Testis (tissue), 2 donors: Measurements from ENCODE around the gene GPATCH4.

Source experiments
- CTCF ChIP-seq, 3 experiments: fragments of 450-650 bp in 2 of 3; fragments of 200-600 bp in 1 of 3; sonication (generic) in 1 of 3; IDR thresholded peaks; one replicate each; pipeline ENCODE4 v1.5.1; 2016 to 2019; ENCODE audit warnings: antibody characterized with exemption in 3 of 3, mild to moderate bottlenecking in 2 of 3, moderate library complexity in 1 of 3
- POLR2A ChIP-seq: fragments of 450-650 bp; IDR thresholded peaks from one replicate; pipeline ENCODE4 v1.6.1; 2017; ENCODE audit warnings: antibody characterized with exemption, mild to moderate bottlenecking, moderate library complexity

- TF ChIP-seq CTCF (IDR thresholded peaks at IDR 0.05) (no peak), POLR2A (no peak)
These were observed 34.8 kb downstream of the GPATCH4 start for GRCh38 chr1:156566436-156566835.
